ENCODE results near the gene POU6F2.
A peak's percentile ranks its signal among the peaks of the same experiment; 100 is the strongest.

POU6F2 gene

GRCh38 chr7:38977685-38978084, at the start of gene POU6F2:
Gene POU6F2, plus strand, starts transcription at chr7:38977909. Its CDS starts 45 bp downstream, at chr7:38977954.
- no peak for TF ChIP-seq CTCF (IDR thresholded peaks at IDR 0.05)
- TF ChIP-seq ZFX (IDR thresholded peaks at IDR 0.05; ENCODE audit: borderline replicate concordance), result no peak
- H3K27ac ChIP-seq, result no peak within 1 kb of the TSS

- H3K27ac ChIP-seq, result no peak overlapping the region
- TF ChIP-seq CTCF (IDR thresholded peaks at IDR 0.05) (no peak), ZFX (IDR thresholded peaks at IDR 0.05; ENCODE audit: borderline replicate concordance) (no peak)
These were observed 49.2 kb upstream of the POU6F2 start for GRCh38 chr7:38928506-38928905.

- TF ChIP-seq CTCF (IDR thresholded peaks at IDR 0.05) (no peak), ZFX (IDR thresholded peaks at IDR 0.05; ENCODE audit: borderline replicate concordance) (no peak)
- H3K27ac ChIP-seq, result no peak overlapping the region
These were observed 48.1 kb upstream of the POU6F2 start for GRCh38 chr7:38929460-38930171.

GRCh38 chr7:38932509-38933168, 45.1 kb upstream of the POU6F2 start:
- TF ChIP-seq ZFX (IDR thresholded peaks at IDR 0.05; ENCODE audit: borderline replicate concordance), result no peak
- TF ChIP-seq CTCF (IDR thresholded peaks at IDR 0.05), result peak; percentile 99
- no peak overlapping the region for H3K27ac ChIP-seq

- no peak overlapping the region for H3K27ac ChIP-seq
- TF ChIP-seq CTCF (IDR thresholded peaks at IDR 0.05) (no peak), ZFX (IDR thresholded peaks at IDR 0.05; ENCODE audit: borderline replicate concordance) (no peak)
These were observed 43.7 kb upstream of the POU6F2 start for GRCh38 chr7:38934051-38934450.

GRCh38 chr7:38934536-38934935, 43.2 kb upstream of the POU6F2 start:
- TF ChIP-seq CTCF (IDR thresholded peaks at IDR 0.05) (no peak), ZFX (IDR thresholded peaks at IDR 0.05; ENCODE audit: borderline replicate concordance) (no peak)
- no peak overlapping the region for H3K27ac ChIP-seq

GRCh38 chr7:38936641-38937040, 41.1 kb upstream of the POU6F2 start:
- TF ChIP-seq ZFX (IDR thresholded peaks at IDR 0.05; ENCODE audit: borderline replicate concordance) (no peak), CTCF (IDR thresholded peaks at IDR 0.05) (no peak)
- no peak overlapping the region for H3K27ac ChIP-seq

Measured in 22Rv1 (cell line).